HG03045 (cell line): ENCODE data around the gene ARHGAP15.
A peak's percentile ranks its signal among the peaks of the same experiment; 100 is the strongest.

Experiments
- ATAC-seq: cut with Tn5 transposase; IDR thresholded peaks from one replicate; pipeline ENCODE4 v1.9.1; 2021; ENCODE audit warnings: mild to moderate bottlenecking, moderate library complexity; ENCODE audit not compliant: unreplicated experiment

ARHGAP15 gene

GRCh38 chr2:143680885-143681405 lies 551.7 kb downstream of the ARHGAP15 start:
- ATAC-seq = no peak

- no peak for ATAC-seq
These were observed 553.3 kb downstream of the ARHGAP15 start for GRCh38 chr2:143682436-143683055.

GRCh38 chr2:143683977-143684376 lies 554.8 kb downstream of the ARHGAP15 start:
- ATAC-seq = no peak

DNA sequence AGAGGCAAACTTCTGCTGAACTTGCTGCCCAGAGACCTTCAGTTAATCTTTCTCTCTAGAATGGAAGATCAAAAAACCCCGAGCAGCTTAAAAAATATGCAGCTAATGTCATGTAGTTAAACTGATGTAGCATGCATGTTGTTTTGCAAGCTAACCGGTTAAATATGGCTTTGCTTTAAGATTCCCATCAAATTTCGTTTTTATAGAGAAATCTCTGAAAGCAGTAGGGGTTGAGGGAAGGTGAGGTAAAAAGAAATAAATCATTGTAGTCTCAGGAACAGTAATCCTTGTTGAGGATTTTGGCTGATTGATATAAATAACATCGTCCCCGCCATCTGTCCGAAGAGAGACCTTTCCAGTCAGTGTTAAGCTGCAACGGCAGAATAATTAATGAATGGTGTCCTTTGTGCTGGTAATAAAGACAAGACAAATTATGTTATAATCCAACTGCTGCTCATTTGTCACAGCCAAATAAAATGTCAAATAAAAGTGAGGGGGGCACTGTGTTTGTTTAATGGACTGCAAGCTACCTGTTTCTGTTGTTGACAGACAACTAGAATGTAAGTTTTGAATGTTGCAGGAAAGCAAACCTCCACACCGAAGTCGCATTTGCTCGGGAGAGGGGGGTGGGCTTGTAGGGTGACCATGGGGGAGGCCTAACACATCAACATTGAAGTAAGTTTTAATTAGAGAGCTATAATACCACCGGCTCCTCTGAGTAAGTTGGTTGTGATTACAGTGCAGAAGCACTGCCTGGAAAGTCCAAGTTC lies 555.5 kb downstream of the ARHGAP15 start:
- no peak for ATAC-seq

DNA sequence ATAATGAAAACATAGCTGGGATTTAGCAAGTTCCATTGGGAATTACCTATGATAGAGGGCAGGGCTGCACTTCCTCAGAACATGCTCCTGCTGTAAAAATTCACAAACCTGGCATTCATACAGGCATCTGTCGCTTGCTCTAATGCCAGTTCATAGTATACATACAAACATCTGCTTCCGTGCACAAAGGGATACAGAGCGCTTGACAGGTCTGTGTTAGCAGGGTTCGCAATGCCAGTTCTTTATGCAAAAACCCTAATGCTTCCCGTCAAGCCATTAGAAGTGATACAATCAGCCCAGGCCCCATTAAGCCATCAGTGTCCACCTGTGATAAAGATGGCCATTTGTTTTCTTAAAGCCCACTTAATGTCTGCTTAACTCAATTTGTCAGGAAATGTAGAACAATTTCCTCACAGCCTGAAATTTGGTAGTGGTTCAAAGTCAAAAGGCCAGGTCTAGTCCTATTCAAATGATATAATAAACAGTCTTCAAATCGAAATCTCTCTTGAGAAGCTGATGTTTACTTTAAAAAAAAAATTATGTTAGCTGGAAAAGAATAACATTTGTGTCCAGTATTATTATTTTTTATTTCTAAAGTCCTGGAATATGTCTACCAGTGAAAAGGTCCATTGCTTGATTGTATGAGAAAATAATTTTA lies 556.3 kb downstream of the ARHGAP15 start:
- ATAC-seq = no peak

DNA sequence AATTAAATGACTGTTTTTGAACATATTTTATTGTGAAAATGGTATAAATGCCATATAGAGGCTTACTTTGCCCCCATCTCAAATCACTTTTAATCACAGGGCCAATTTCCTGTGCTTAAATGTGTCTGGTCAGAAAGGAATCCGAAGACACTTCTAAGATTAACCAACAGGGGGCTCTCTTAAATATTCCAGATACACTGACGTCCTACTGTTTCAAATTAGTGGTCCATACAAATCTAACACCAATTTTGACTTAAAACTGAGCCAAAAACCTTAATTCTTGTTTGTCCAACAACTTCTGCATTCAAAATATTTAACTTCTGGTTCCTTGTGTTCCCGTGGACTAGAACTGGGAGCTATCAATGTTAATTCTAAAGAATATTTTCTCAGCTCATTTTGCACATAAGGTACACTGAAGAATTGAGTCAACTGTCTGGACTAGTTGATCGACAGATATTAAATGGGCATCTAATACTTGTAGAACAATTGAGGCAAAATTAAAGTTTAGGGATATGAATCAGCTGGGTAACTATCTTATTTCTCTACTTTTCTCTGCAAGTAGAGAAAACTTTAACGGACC lies 557.5 kb downstream of the ARHGAP15 start:
- ATAC-seq = no peak

DNA sequence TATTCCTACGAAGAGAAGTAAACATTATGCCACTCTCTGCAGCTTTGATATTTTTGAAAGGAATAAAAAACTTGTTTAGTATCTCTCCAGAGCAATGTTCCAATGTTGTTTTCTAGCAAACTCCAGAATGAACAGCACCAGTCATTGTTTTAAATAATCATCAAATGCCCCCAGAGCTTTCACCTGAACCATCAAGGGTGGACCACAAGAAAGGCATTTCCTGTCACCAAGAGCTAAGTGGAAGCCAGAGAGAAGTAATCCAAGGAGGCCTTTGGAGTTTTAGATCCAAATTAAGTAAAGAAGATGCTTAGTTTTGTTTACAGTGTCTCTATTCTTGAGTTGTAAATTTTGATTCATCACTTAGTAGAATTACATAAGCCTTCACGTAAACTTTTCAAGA lies 559.0 kb downstream of the ARHGAP15 start:
- no peak for ATAC-seq

DNA sequence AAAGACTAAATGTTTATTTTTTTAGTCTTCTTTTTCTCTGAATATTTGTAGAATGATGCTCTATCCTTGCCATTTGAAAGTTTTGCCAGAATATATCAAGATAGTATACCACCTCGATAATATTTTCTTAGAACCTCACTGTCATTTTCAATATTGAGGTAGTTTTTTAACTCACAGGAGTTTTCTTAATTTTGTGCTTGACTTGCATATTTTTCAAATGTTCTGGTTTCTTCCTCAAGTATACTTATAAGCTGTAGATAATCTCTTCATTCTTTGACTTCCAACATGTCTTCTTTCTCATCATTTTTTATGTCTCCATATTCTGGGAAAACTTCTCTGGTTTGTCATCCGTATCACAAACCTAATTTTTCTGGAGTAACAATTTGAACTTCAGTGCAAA lies 559.6 kb downstream of the ARHGAP15 start:
- no peak for ATAC-seq

DNA sequence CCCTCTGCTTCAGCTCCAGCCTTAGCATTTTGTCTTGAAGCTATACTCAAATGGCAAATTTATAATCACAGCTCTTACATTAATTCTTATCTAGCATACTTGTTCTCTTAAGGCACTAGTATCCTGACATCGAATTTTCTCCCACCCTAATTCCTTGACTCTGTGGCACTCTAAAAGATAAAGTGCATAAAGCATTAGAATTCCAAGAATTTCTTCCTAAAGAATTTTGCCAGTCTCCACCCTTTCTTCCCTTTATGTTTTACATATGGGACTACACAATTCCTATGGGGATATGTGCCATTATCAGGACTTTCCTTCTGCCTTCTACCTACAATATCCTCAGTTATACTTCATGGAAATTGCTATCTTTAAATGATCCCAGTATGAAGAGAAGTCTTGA lies 560.3 kb downstream of the ARHGAP15 start:
- ATAC-seq = no peak

- no peak for ATAC-seq
These were observed 561.0 kb downstream of the ARHGAP15 start for GRCh38 chr2:143690235-143690634.

- ATAC-seq = no peak
These were observed 561.9 kb downstream of the ARHGAP15 start for GRCh38 chr2:143691121-143691520.

- ATAC-seq = no peak
These were observed 562.9 kb downstream of the ARHGAP15 start for GRCh38 chr2:143692162-143692561.

DNA sequence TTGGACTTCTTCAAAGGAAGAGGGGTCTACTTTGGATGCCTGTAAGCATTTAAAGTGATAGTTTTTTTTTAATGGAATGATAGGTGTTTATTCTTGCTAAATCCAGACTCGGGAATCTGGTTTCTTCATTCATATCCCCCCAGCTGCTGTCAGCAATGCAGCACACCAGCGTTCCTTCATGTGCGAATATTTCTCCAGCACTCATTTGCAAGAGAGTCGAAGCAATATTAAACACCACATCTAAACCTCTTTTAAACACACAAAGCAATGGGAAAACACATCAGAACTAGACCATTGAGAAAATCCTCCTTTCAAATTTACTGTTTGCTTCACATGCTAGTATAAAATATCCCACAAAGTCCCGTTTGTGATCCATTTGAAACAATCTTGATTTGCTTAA lies 563.7 kb downstream of the ARHGAP15 start:
- no peak for ATAC-seq

GRCh38 chr2:143694335-143694734 lies 565.1 kb downstream of the ARHGAP15 start:
- no peak for ATAC-seq

- ATAC-seq = no peak
These were observed 567.4 kb downstream of the ARHGAP15 start for GRCh38 chr2:143696651-143697050.

GRCh38 chr2:143697744-143698143 lies 568.5 kb downstream of the ARHGAP15 start:
- ATAC-seq = peak; percentile 41

- no peak for ATAC-seq
These were observed 569.1 kb downstream of the ARHGAP15 start for GRCh38 chr2:143698352-143698751.

GRCh38 chr2:143698888-143699570 lies 569.8 kb downstream of the ARHGAP15 start:
- ATAC-seq = no peak

GRCh38 chr2:143700865-143701264 lies 571.6 kb downstream of the ARHGAP15 start:
- no peak for ATAC-seq

DNA sequence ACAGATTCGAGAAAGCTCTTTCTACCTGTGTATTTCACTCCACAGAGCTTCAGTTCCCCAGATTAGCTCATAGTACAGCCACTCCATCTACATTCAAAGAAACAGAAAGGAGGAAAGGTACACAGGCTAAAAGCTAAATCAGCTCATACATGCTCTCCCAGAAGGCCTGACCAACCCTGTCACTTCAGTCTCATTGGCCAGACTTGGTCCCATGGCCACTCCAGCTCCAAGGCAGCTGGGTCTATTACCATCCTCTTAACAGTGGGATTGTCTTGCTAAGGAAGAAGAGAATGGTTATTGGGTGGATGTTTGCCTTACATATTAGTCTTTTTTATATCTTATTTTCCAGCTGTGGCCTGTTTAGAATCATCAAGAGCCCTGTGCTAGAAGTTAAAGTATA lies 572.6 kb downstream of the ARHGAP15 start:
- no peak for ATAC-seq

- ATAC-seq = no peak
These were observed 573.7 kb downstream of the ARHGAP15 start for GRCh38 chr2:143702931-143703330.
